ENCODE data around the gene XRCC6. TPM values are rescaled to one million over a fixed set of nuclear protein-coding genes. Genes with fewer than 3 reads are reported as not detected.

The XRCC6 gene
- total RNA-seq, 1 experiment from 2014 or later = 474 TPM

GRCh38 chr22:41656556-41656955 lies 35.5 kb downstream of the XRCC6 start:
- Mint-ChIP-seq H3K36me3 (peaks cover 76% of the 10 kb centered on the region), H3K27me3 (ENCODE audit: low read depth) (no peaks in the 10 kb centered on the region), H3K4me1 (no peaks in the 10 kb centered on the region), H3K9me3 (no peaks in the 10 kb centered on the region), H3K27ac (no peak overlapping the region), H3K4me3 (no peak overlapping the region)
- no peak for ATAC-seq
- TF ChIP-seq HMGA2 (CRISPR knock-in tag; IDR thresholded peaks at IDR 0.05) (no peak), CREM (CRISPR knock-in tag; IDR thresholded peaks at IDR 0.05) (no peak), ZNF671 (CRISPR knock-in tag; IDR thresholded peaks at IDR 0.05) (no peak), JAZF1 (CRISPR knock-in tag; IDR thresholded peaks at IDR 0.05) (no peak), ZBTB43 (CRISPR knock-in tag; IDR thresholded peaks at IDR 0.05) (no peak), ZSCAN18 (CRISPR knock-in tag; IDR thresholded peaks at IDR 0.05) (no peak), NR2C2 (CRISPR knock-in tag; IDR thresholded peaks at IDR 0.05) (no peak), FOXK1 (CRISPR knock-in tag; IDR thresholded peaks at IDR 0.05) (no peak), USF2 (CRISPR knock-in tag; IDR thresholded peaks at IDR 0.05) (no peak), ERG (CRISPR knock-in tag; IDR thresholded peaks at IDR 0.05) (no peak), PREB (CRISPR knock-in tag; IDR thresholded peaks at IDR 0.05; ENCODE audit: borderline replicate concordance) (no peak), SOX15 (CRISPR knock-in tag; IDR thresholded peaks at IDR 0.05) (no peak), ZNF121 (CRISPR knock-in tag; IDR thresholded peaks at IDR 0.05) (no peak), NFE2L1 (CRISPR knock-in tag; IDR thresholded peaks at IDR 0.05) (no peak)
- TF ChIP-seq, protein P1, sequence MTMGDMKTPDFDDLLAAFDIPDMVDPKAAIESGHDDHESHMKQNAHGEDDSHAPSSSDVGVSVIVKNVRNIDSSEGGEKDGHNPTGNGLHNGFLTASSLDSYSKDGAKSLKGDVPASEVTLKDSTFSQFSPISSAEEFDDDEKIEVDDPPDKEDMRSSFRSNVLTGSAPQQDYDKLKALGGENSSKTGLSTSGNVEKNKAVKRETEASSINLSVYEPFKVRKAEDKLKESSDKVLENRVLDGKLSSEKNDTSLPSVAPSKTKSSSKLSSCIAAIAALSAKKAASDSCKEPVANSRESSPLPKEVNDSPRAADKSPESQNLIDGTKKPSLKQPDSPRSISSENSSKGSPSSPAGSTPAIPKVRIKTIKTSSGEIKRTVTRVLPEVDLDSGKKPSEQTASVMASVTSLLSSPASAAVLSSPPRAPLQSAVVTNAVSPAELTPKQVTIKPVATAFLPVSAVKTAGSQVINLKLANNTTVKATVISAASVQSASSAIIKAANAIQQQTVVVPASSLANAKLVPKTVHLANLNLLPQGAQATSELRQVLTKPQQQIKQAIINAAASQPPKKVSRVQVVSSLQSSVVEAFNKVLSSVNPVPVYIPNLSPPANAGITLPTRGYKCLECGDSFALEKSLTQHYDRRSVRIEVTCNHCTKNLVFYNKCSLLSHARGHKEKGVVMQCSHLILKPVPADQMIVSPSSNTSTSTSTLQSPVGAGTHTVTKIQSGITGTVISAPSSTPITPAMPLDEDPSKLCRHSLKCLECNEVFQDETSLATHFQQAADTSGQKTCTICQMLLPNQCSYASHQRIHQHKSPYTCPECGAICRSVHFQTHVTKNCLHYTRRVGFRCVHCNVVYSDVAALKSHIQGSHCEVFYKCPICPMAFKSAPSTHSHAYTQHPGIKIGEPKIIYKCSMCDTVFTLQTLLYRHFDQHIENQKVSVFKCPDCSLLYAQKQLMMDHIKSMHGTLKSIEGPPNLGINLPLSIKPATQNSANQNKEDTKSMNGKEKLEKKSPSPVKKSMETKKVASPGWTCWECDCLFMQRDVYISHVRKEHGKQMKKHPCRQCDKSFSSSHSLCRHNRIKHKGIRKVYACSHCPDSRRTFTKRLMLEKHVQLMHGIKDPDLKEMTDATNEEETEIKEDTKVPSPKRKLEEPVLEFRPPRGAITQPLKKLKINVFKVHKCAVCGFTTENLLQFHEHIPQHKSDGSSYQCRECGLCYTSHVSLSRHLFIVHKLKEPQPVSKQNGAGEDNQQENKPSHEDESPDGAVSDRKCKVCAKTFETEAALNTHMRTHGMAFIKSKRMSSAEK (CRISPR knock-in tag; IDR thresholded peaks at IDR 0.05; ENCODE audit: borderline replicate concordance) = no peak
- TF ChIP-seq, protein P2, sequence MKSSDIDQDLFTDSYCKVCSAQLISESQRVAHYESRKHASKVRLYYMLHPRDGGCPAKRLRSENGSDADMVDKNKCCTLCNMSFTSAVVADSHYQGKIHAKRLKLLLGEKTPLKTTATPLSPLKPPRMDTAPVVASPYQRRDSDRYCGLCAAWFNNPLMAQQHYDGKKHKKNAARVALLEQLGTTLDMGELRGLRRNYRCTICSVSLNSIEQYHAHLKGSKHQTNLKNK (CRISPR knock-in tag; IDR thresholded peaks at IDR 0.05) = no peak
- TF ChIP-seq, protein P3, sequence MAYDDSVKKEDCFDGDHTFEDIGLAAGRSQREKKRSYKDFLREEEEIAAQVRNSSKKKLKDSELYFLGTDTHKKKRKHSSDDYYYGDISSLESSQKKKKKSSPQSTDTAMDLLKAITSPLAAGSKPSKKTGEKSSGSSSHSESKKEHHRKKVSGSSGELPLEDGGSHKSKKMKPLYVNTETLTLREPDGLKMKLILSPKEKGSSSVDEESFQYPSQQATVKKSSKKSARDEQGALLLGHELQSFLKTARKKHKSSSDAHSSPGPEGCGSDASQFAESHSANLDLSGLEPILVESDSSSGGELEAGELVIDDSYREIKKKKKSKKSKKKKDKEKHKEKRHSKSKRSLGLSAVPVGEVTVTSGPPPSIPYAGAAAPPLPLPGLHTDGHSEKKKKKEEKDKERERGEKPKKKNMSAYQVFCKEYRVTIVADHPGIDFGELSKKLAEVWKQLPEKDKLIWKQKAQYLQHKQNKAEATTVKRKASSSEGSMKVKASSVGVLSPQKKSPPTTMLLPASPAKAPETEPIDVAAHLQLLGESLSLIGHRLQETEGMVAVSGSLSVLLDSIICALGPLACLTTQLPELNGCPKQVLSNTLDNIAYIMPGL (CRISPR knock-in tag; IDR thresholded peaks at IDR 0.05) = no peak
- TF ChIP-seq, protein P4, sequence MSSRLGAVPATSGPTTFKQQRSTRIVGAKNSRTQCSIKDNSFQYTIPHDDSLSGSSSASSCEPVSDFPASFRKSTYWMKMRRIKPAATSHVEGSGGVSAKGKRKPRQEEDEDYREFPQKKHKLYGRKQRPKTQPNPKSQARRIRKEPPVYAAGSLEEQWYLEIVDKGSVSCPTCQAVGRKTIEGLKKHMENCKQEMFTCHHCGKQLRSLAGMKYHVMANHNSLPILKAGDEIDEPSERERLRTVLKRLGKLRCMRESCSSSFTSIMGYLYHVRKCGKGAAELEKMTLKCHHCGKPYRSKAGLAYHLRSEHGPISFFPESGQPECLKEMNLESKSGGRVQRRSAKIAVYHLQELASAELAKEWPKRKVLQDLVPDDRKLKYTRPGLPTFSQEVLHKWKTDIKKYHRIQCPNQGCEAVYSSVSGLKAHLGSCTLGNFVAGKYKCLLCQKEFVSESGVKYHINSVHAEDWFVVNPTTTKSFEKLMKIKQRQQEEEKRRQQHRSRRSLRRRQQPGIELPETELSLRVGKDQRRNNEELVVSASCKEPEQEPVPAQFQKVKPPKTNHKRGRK (CRISPR knock-in tag; IDR thresholded peaks at IDR 0.05; ENCODE audit: borderline replicate concordance) = no peak
- TF ChIP-seq, protein P5, sequence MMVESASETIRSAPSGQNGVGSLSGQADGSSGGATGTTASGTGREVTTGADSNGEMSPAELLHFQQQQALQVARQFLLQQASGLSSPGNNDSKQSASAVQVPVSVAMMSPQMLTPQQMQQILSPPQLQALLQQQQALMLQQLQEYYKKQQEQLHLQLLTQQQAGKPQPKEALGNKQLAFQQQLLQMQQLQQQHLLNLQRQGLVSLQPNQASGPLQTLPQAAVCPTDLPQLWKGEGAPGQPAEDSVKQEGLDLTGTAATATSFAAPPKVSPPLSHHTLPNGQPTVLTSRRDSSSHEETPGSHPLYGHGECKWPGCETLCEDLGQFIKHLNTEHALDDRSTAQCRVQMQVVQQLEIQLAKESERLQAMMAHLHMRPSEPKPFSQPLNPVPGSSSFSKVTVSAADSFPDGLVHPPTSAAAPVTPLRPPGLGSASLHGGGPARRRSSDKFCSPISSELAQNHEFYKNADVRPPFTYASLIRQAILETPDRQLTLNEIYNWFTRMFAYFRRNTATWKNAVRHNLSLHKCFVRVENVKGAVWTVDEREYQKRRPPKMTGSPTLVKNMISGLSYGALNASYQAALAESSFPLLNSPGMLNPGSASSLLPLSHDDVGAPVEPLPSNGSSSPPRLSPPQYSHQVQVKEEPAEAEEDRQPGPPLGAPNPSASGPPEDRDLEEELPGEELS (CRISPR knock-in tag; IDR thresholded peaks at IDR 0.05) = no peak
- TF ChIP-seq, protein P6, sequence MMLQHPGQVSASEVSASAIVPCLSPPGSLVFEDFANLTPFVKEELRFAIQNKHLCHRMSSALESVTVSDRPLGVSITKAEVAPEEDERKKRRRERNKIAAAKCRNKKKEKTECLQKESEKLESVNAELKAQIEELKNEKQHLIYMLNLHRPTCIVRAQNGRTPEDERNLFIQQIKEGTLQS (CRISPR knock-in tag; conservative IDR thresholded peaks at IDR 0.05) = no peak
- no peak for DNase-seq (ENCODE audit: low spot score)
- POLR2A ChIA-PET = interaction anchor here (1.3 kb wide), 1 partner anchor 36 kb away, joined by 3 read pairs; the partner anchor contains the start of genes DESI1 and XRCC6
- CTCF ChIA-PET = interaction anchor here (1.6 to 1.7 kb wide), 2 partner anchors 10 to 41 kb away, joined by 5 to 9 read pairs; no protein-coding TSS in a partner anchor
